K562 (cell line): ENCODE results near the gene GPX6. TPM values are rescaled to one million over a fixed set of nuclear protein-coding genes. Genes with fewer than 3 reads are reported as not detected.

Source experiments
- CBX5 ChIP-seq: IDR thresholded peaks from 2 replicates; pipeline ENCODE4 v1.6.1; 2014; ENCODE audit warnings: low read depth, borderline replicate concordance
- HDAC8 ChIP-seq: fragments of 450-650 bp; IDR thresholded peaks from 2 replicates; pipeline ENCODE4 v1.6.1; 2016; ENCODE audit warnings: mild to moderate bottlenecking, missing genetic modification characterization, moderate library complexity, missing compliant biosample characterization
- HNRNPUL1 ChIP-seq: fragments of 200-400 bp; formaldehyde crosslinking; IDR thresholded peaks from 2 replicates; pipeline ENCODE4 v1.6.1; 2017; ENCODE audit warnings: low read length
- KLF10 ChIP-seq: fragments of 250-450 bp; sonication (Bioruptor Pico); IDR thresholded peaks from 2 replicates; pipeline ENCODE4 v1.6.1; 2021; ENCODE audit warnings: matching md5 sums
- MAFK ChIP-seq: IDR thresholded peaks from 2 replicates; pipeline ENCODE4 v1.6.1; 2011; ENCODE audit warnings: low read length, improper control_type of control experiment
- NFE2 ChIP-seq: IDR thresholded peaks from 2 replicates; pipeline ENCODE4 v1.6.1; 2014; ENCODE audit warnings: antibody characterized with exemption, low read depth
- NR3C1 ChIP-seq: sonication (generic); formaldehyde crosslinking; IDR thresholded peaks from 2 replicates; pipeline ENCODE4 v1.8.1; 2022; ENCODE audit warnings: missing genetic modification reagents
- PTRF ChIP-seq: fragments of 450-650 bp; IDR thresholded peaks from 2 replicates; pipeline ENCODE4 v1.6.1; 2016; ENCODE audit warnings: mild to moderate bottlenecking, missing genetic modification characterization, missing compliant biosample characterization
- RCOR1 ChIP-seq, 2 experiments: IDR thresholded peaks; 2 replicates each; pipeline ENCODE4 v1.6.1; 2012; ENCODE audit warnings: low read depth in 2 of 2, low read length in 2 of 2, borderline replicate concordance in 1 of 2, improper control_type of control experiment in 1 of 2
- SLC30A9 ChIP-seq: fragments of 250-450 bp; sonication (Bioruptor Pico); IDR thresholded peaks from 2 replicates; pipeline ENCODE4 v1.8.0; 2022; ENCODE audit warnings: mild to moderate bottlenecking, moderate library complexity
- SMAD1 ChIP-seq: fragments of 150-350 bp; IDR thresholded peaks from 2 replicates; pipeline ENCODE4 v1.6.1; 2014; ENCODE audit warnings: low read length, low read depth; ENCODE audit not compliant: partially characterized antibody
- SMARCA4 ChIP-seq: fragments of 450-650 bp; IDR thresholded peaks from 2 replicates; pipeline ENCODE4 v1.6.1; 2016
- SPI1 ChIP-seq: IDR thresholded peaks from 2 replicates; pipeline ENCODE4 v1.6.1; 2011; ENCODE audit warnings: low read depth, low read length, control low read depth, borderline replicate concordance
- SRSF7 ChIP-seq: fragments of 200-400 bp; formaldehyde crosslinking; optimal IDR thresholded peaks from 2 replicates; pipeline ENCODE3; 2017; ENCODE audit warnings: mild to moderate bottlenecking, low read depth, low read length
- THRAP3 ChIP-seq: fragments of 450-650 bp; IDR thresholded peaks from 2 replicates; pipeline ENCODE4 v1.6.1; 2016; ENCODE audit warnings: mild to moderate bottlenecking, inconsistent platforms, borderline replicate concordance
- polyA plus RNA-seq, 8 experiments: library from polyadenylated mRNA; depleted of rRNA in 4 of 8; stranded (reverse) in 5 of 8; unstranded in 3 of 8; fragments of >200 nt; fragmentation: Nextera tagmentation in 2 of 8; fragmentation: Illumina TruSeq in 1 of 8; extraction: Ambion mirVana in 2 of 8; extraction: Trizol in 1 of 8; gene quantifications; 2 replicates each; pipeline versions ENCODE4 v1.2.1 to v1.2.3, GENCODE V29; 2011 to 2014; ENCODE audit warnings: inconsistent platforms in 1 of 8, missing spikeins in 1 of 8
- total RNA-seq, 7 experiments: library from RNA; depleted of rRNA in 6 of 7; stranded (reverse); fragments of >200 nt in 6 of 7; fragmentation: Illumina TruSeq in 2 of 7; extraction: Trizol in 2 of 7; gene quantifications; 2 replicates each; pipeline versions ENCODE4 v1.2.1 to v1.2.3, GENCODE V29; 2011 to 2021; ENCODE audit warnings: low replicate concordance in 1 of 7
- TF ChIP-seq, protein P1 (sequence below): IDR thresholded peaks from 2 replicates; pipeline ENCODE4 v1.6.1; 2014; ENCODE audit warnings: antibody characterized with exemption
- TF ChIP-seq, protein P2 (sequence below): fragments of 200-800 bp; sonication (Bioruptor generic); IDR thresholded peaks from 2 replicates; pipeline ENCODE4 v1.6.1; 2016; ENCODE audit warnings: missing genetic modification characterization, missing compliant biosample characterization
- TF ChIP-seq, protein P3 (sequence below): conservative IDR thresholded peaks from 2 replicates; pipeline ENCODE4 v1.6.1; 2011; ENCODE audit warnings: low read depth, mild to moderate bottlenecking, low read length; ENCODE audit not compliant: control insufficient read depth

The GPX6 gene
- total and polyA plus RNA-seq, 9 of the 15 experiments (the other 6 are each of a cell fraction or from before 2014, with no cell fraction given): not detected

DNA sequence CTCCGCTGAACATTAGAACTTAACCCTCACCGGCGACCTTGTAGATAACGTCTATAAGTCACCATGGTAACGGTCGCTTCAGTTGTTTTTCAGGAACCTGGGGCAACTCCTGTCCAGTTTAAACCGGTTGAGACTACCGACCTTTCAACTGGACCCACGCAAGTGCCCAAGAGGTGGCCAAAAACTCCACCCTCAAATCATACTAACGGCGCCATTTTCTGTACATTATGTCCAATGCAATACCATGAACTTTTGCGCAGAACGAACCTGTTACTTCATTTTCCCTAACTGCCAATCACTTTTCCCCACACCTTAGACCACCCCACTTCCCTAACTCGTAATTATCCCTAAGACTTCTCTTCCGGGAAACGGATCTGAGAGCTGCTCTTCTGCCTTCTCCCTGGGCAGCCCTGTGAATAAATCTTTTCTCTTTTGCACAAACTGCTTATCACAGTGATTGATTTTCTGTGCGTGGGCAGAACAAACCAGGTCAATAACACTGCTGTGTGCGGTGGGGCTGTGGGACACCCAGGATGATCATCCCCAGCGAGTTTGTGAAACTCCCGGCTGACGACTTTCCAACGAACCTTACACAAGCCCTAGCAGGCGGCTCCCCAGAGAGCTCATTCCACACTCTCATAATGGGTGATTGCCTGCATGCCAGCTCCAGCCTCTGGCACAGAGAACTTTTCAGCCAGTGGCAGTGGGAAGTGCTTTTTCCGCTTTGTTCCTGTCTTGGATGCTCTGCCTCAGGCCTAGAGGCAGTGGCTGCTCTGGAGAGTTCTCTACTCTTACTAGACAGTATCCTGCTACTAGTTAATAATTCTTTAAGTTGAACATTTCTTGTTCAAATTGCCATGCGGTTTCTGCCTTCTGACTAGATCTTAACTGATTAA is 38.6 kb upstream of the GPX6 start (continued):
- TF ChIP-seq, protein P1, sequence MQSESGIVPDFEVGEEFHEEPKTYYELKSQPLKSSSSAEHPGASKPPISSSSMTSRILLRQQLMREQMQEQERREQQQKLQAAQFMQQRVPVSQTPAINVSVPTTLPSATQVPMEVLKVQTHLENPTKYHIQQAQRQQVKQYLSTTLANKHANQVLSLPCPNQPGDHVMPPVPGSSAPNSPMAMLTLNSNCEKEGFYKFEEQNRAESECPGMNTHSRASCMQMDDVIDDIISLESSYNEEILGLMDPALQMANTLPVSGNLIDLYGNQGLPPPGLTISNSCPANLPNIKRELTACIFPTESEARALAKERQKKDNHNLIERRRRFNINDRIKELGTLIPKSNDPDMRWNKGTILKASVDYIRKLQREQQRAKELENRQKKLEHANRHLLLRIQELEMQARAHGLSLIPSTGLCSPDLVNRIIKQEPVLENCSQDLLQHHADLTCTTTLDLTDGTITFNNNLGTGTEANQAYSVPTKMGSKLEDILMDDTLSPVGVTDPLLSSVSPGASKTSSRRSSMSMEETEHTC: no peak
- TF ChIP-seq SLC30A9 (CRISPR knock-in tag) (no peak), PTRF (tag) (peak; percentile 84), HNRNPUL1 (no peak), THRAP3 (no peak), SMARCA4 (peak; percentile 41), MAFK (no peak), NR3C1 (no peak), HDAC8 (peak; percentile 74), SMAD1 (no peak), SPI1 (no peak), KLF10 (CRISPR knock-in tag) (no peak), RCOR1 (IDR thresholded peaks at IDR 0.05; ENCODE audit: borderline replicate concordance in 1 of 2, low read depth in 2 of 2, low read length in 2 of 2) (no peak), NFE2 (no peak), CBX5 (no peak), SRSF7 (no peak)
- TF ChIP-seq, protein P2, sequence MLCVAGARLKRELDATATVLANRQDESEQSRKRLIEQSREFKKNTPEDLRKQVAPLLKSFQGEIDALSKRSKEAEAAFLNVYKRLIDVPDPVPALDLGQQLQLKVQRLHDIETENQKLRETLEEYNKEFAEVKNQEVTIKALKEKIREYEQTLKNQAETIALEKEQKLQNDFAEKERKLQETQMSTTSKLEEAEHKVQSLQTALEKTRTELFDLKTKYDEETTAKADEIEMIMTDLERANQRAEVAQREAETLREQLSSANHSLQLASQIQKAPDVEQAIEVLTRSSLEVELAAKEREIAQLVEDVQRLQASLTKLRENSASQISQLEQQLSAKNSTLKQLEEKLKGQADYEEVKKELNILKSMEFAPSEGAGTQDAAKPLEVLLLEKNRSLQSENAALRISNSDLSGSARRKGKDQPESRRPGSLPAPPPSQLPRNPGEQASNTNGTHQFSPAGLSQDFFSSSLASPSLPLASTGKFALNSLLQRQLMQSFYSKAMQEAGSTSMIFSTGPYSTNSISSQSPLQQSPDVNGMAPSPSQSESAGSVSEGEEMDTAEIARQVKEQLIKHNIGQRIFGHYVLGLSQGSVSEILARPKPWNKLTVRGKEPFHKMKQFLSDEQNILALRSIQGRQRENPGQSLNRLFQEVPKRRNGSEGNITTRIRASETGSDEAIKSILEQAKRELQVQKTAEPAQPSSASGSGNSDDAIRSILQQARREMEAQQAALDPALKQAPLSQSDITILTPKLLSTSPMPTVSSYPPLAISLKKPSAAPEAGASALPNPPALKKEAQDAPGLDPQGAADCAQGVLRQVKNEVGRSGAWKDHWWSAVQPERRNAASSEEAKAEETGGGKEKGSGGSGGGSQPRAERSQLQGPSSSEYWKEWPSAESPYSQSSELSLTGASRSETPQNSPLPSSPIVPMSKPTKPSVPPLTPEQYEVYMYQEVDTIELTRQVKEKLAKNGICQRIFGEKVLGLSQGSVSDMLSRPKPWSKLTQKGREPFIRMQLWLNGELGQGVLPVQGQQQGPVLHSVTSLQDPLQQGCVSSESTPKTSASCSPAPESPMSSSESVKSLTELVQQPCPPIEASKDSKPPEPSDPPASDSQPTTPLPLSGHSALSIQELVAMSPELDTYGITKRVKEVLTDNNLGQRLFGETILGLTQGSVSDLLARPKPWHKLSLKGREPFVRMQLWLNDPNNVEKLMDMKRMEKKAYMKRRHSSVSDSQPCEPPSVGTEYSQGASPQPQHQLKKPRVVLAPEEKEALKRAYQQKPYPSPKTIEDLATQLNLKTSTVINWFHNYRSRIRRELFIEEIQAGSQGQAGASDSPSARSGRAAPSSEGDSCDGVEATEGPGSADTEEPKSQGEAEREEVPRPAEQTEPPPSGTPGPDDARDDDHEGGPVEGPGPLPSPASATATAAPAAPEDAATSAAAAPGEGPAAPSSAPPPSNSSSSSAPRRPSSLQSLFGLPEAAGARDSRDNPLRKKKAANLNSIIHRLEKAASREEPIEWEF (CRISPR knock-in tag): peak; percentile 80
- TF ChIP-seq, protein P3, sequence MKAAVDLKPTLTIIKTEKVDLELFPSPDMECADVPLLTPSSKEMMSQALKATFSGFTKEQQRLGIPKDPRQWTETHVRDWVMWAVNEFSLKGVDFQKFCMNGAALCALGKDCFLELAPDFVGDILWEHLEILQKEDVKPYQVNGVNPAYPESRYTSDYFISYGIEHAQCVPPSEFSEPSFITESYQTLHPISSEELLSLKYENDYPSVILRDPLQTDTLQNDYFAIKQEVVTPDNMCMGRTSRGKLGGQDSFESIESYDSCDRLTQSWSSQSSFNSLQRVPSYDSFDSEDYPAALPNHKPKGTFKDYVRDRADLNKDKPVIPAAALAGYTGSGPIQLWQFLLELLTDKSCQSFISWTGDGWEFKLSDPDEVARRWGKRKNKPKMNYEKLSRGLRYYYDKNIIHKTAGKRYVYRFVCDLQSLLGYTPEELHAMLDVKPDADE: no peak
